ENCODE measurements around the gene DBT.

GRCh38 chr1:100265562-100265930 is 15.9 kb upstream of the DBT start:
- TF ChIP-seq EZH2 (IDR thresholded peaks at IDR 0.05; ENCODE audit: borderline replicate concordance, insufficient read depth, low read depth, low read length, poor library complexity, severe bottlenecking) (no peak), CTCF (IDR thresholded peaks at IDR 0.05) (no peak)

Data from B cell (primary cell).